Measurements from ENCODE around the gene AP2A2. TPM values are rescaled to one million over a fixed set of nuclear protein-coding genes. Genes with fewer than 3 reads are reported as not detected.
"Not testable (repeated sequence)": the region's sequence is repeated elsewhere in the genome, so short reads cannot be mapped to it uniquely, and the experiment has no call there.

AP2A2 gene
- total RNA-seq, 1 experiment from 2014 or later: 25.3 TPM

DNA sequence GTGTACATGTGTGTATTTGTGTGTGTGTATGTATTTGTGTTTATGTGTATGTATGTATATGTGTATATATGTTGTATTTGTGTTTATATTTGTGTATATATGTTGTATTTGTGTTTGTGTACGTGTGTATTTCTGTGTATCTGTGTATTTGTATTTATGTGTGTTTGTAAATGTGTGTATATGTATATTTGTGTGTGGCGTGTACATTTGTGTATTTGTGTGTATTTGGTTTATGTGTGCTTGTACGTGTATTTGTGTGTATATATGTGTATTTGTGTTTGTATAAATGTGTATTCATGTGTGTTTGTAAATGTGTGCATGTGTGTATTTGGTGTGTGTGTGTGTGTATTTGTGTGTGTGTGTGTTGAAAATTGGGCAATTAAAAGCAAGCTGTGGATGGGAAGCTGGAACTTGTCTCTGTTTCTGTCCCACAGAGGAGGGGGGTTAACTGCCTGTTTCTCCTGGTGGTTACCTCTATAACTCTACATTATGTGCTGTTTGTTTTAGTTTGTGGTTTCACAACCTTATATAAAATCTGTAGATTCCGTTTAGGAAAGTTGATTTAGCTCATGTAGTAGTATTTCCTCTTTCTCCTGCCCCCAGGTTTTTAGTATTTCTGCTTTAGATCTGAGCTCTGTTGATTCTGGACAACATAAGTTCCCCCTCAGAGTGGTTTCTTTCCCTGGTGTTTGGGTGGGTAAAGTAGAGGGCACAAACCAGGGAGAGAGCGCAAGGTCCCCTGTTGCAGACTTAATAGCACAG is 28.9 kb downstream of the AP2A2 start:
- DNase-seq (ENCODE audit: low spot score): no peak

DNA sequence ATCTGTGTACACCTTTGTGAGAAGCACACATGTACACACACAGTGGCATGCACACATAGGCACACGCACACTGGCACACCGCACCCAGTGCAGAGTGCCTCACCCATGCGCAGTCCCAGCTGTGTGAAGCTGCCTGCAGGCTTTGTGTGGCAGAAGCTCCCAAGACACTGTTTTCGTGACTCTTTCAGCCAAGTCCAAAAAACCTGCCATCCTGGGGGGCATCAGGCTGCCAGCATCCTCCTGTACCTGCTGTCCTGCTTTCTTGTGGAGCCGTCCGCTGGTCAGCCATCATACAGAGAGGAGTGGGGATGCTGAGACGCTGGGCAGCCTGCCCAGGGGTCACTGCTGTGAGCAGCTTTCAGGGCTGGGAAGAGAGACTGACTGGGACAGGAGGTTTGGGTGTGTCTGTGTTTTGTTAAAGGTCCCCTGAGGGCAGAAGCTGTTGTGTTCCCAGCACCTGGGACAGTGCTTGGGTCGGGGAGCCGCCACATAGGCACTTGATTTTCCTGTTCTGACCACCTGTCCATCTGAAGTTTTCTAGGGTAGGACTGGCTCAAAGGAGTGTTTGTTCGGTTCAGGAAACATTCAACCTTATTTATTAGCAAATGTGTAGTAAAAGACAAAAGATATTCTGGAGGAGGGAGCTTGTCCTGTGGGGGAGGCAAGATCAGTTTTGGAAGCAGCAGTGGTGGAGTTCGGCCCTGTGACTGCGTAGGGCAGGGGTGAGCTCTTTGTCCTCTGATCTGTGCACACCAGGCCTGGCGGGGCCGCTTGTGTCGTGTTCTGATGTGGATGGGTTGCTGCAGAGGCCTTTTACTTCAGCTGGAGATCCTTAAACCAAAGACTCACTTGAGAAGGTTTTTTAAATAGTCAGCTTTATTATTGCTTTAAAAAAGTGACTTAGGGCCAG is 29.7 kb downstream of the AP2A2 start:
- DNase-seq (ENCODE audit: low spot score): no peak

DNA sequence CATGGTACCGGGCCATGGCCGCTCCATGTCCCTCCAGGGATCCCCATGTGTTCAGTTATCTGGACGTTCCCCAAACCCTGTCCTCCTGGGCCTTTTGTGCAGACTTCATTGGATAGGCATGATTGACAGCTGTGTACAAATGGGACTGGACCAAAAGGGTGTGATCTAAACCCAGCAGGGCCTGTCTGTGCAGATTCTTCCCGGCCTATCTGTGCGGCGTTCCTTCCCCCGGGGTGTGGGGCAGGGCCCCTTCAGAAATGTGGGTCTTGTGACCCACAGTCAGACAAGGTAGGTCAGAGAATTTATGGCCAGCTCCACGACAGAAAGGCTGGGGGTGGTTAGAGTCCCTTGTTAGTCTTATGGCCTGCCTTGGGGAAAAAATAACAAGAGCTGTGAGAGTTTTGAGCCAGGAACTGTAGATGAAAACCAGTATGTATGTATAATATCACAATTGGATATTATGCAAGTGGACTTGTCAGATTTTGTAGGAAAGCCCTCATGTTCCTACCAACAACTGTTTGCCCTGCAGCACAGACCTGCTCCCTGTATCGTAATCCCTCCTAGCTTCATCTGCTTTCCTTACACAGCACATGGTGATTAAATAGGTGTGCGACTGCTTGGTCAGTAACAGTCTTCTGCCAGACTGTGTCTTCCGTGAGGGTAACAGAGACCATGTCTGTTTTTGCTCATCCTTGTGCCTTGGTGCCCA is 31.7 kb downstream of the AP2A2 start:
- DNase-seq (ENCODE audit: low spot score): no peak

DNA sequence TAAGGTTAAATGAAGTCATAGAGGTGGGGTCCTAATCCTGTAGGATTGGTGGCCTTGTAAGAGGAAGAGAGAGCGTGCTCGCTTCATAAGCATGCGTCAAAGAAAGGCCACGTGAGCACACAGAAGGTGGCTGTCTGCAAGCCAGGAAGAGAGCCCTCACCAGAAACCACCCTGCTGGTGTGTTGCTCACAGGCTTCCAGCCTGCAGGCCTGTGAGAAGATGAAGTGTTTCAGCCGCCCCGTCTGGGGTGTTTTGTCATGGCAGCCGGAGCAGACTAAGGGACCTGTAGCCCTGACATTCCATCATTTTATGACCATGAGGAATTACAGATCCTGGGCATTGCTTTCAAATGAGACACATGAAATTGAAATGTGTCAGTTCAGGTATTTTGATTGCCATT is 32.4 kb downstream of the AP2A2 start:
- no peak for DNase-seq (ENCODE audit: low spot score)

DNA sequence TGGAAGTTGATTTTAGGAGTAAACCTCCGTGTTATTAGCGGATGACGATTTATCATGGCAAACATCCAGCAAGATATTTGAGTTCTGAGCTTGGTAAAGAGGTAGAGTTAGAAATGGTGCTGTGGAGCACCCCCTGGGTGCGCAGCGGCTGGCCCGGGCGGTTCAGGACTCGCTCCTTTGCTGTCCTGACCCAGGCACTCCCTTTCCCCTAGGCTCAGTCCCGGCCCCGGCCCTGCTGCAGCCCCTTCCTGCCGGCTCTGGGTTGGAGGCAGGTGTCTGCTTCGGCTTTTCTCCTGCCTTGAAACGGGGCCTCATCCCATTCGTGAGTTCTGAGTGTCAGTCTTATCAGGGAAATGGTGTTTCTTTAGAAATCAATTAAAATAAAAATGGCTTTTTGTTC is 33.4 kb downstream of the AP2A2 start:
- DNase-seq (ENCODE audit: low spot score): no peak

DNA sequence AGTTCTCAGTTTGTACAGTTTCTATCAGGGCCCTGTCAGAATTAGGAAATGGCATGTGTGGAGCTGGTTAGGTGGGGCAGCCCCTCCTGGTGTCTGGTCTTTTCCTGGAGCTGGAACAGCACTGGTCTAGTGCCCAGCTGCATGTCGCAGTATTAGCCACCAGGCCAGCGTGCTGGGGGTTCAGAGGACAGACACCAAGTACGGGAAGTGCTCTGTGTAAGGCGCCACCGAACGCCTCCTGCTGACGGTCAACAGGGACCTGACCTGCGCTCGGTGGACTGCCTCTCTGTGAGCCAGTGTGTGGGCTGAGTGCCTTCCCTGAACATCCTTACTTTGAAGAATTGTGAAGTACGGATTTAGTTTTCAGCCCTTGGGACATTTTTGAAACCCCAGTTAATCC is 33.9 kb downstream of the AP2A2 start:
- DNase-seq (ENCODE audit: low spot score): no peak

DNA sequence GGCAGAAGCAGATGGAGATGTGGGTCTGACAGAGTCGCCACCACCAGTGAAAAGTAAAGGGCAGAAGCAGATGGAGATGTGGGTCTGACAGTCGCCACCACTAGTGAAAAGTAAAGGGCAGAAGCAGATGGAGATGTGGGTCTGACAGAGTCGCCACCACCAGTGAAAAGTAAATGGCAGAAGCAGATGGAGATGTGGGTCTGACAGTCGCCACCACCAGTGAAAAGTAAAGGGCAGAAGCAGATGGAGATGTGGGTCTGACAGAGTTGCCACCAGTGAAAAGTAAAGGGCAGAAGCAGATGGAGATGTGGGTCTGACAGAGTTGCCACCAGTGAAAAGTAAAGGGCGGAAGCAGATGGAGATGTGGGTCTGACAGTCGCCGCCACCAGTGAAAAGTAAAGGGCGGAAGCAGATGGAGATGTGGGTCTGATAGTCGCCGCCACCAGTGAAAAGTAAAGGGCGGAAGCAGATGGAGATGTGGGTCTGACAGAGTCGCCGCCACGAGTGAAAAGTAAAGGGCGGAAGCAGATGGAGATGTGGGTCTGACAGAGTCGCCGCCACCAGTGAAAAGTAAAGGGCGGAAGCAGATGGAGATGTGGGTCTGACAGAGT is 35.7 kb downstream of the AP2A2 start:
- not testable (repeated sequence) for DNase-seq (ENCODE audit: low spot score)

DNA sequence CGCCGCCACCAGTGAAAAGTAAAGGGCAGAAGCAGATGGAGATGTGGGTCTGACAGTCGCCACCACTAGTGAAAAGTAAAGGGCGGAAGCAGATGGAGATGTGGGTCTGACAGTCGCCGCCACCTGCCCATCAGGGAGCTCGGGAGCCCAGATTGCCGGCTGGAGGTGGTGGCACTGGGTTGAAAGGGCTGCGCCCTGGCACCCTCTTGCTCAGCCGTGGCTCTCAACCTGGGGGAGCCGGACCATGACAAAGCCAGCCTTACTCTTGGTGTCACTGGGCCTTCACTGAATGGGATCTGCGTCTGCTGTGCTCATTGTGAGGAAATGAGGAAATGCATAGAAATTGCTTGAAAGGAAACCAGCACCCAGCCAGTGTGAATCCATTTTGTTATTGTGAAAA is 36.3 kb downstream of the AP2A2 start:
- no peak for DNase-seq (ENCODE audit: low spot score)

DNA sequence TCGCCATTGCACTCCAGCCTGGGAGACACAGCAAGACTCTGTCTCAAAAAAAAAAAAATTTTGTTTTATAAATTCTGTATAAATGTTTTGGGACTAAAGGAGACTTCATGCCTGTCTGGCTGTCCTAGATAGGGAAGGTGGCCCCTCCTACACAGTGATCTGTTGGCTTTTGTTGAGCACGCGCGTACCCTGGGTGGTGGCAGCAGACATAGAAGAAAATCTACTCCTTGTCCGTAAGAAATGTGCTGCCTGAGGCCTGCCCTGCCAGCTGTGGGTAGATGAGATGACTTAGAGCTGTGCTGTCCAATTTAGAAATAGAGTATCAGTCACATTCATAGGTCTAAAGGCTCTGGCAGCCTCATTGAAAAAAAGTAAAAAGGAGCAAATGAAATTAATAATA is 37.0 kb downstream of the AP2A2 start:
- DNase-seq (ENCODE audit: low spot score): no peak

DNA sequence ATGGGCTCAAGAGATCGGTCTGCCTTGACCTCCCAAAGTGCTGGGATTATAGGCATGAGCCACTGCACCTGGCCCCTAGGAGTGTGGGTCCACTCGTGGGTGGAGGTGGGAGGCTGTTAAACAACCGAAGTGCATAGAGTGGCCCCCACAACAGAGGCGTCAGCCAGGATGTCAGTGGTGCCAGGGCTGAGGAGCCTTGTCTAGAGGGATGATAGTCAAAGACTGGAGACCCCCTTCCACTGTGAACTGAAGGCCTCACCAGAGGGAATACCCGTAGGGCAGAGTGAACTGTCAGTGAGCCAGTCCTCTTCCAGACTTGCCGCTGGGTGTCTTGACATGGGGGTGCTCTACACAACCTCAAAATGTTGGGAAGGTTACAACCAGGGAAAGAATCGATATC is 38.2 kb downstream of the AP2A2 start:
- no peak for DNase-seq (ENCODE audit: low spot score)

DNA sequence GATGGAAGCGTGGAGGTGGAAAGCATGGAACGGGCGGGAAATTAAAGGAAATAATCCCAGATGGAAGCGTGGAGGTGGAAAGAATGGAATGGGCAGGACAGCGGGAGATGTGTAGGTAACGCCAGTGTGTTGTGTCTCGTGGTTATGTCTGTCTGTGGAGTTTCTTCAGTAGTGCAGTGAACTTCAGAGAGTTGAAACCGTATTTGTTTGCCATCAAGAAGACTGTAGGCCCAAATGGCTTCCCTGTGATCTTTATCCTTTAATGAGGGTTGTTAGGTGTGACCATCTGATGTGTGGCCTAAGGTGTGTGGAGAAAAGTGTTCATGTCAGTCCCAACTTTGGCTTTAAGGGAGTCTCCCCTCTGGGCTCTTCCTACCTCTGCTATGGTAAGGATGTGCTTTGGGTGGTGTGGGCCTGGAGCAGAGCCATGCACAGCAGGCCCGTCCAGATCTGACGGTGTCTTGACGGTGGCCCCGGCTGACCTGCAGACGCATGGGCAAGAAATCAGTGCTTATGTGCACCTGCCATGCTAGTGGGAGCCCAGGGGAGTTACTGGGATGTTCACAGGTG is 39.6 kb downstream of the AP2A2 start:
- no peak for DNase-seq (ENCODE audit: low spot score)

DNA sequence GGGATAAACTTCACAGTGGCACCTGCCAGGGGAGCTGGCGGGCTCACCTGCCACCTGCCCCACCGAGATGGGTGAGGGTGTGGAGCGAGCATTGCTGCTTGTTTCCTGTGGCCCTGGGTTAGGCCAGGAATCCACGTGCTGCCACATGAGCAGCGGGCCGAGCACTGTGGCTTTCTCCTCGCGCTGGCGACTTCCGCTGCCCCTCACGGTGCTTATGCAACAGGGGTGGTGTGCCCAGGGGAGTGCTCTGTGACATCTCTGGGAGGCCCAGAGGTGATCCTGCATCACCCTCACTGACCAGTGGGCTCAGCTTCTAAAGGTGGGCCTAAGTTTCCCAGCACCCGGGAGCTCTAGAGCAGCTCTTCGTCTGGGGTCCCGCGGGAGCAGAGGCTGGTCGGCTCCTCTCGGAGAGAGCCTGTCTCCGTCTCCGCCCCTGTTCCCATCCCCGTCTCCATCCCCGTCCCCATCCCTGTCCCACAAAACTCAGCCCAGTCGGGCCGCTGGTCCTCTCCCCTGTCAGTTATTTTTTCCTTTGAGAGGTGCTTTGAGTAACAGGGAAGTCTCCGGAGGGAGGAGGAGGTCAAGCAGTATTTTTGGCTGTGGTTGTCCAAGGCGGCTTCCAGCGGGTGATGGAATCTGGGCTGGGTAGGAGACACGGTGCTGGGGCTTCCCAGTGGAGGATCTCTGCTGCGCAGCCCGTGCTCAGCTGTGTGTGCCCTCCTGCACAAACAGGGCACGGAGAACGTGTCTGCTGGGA is 42.5 kb downstream of the AP2A2 start:
- DNase-seq (ENCODE audit: low spot score): no peak

DNA sequence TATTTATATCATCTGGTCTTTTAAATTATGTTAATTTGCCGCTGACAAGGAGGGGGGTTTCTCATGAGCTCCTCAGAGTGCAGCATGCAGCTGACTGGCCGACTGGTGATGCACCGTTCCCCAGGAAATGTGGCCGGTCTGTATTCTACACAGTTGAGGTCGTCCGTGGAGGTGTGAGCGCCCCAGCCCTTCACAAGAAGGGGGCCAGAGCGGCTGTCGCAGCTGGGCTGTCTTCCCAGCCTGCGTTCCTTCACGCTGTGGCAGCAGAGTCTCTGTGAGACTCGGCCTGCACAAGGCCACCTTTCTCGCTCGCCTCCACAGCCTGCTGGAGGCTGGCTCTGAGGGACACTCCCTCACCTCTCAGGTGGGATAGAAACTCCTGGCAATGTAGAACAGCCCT is 43.2 kb downstream of the AP2A2 start:
- DNase-seq (ENCODE audit: low spot score): no peak

DNA sequence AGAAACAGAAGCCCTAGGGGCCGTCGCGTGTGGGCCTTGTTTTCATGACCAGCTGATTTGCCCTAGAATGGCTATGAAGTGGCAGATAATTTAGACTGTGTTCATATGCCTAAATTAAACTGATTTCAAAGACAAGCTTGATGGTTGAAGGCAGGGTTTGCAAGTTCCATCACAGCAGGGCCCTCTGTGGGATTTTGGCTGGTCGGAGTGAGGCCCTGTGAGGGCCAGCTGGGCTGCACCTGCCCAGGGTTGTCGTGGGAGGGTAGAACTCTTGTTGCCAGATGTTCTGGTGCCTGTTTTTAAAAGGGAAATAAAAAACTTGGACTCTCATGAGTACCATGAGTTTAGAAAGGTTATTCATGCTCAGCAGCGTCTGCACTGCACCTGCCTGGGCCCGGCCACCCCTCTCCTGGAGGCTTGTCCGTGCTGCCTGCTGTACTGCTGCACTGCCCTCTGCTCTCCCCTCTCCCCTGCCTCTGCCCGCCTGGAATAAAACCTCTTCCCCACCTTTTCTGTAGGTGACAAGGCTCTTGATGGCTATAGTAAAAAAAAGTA is 44.1 kb downstream of the AP2A2 start:
- DNase-seq (ENCODE audit: low spot score): no peak

DNA sequence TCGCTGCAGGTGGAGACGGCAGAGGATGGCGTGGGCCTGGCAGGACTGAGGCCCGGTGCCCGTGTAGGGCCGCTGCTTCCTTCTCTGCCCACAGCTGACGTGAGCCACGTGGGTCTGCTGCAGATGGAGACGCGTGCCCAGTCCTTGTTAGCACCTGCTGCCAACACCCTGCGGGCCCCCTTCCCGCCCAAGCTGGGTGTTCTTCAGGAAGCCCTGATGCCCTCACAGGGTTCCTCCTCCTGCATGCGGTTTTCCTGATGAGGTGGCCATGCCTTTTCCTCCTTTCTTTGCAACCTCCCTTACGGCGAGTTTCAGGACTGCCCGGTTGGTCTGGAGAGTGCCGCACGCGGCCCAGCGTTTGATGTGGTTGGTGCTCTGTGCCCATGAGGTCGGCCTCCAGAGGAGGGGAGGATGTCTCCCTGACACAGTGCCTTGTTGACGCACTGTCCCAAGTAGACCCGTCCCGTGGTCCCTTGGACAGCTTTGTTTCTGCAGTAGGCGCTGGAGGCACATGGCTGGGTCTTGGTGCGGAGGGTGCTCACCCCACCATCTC is 44.7 kb downstream of the AP2A2 start:
- no peak for DNase-seq (ENCODE audit: low spot score)

DNA sequence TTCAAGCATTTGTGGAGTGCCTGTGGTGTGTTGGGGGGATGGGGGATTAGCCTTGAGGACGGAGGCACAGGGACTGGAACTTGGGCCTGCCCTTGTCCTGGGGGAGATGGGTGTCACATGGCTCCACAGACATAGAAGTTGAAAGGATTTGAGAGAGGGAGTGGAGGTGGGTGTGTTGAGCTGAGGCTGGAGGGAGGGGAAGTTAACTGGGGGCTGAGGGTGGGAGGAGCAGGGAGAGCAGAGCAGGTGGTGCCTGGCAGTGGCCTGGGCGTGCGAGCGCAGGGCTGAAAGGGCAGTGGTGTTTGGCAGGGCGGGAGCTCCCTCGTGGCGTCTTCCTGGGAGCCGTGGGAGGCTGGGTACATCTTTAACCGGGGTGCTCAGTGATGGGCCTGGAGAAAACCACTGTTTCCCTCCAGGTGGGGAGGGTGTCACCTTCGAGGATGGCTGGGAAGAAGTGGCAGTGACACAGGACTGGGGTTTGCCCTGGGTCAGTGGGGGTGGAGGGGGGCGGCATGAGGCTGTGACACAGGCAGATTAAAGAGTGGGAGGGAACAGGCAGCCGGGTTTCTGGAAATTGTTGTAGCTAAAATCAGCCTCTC is 45.5 kb downstream of the AP2A2 start:
- no peak for DNase-seq (ENCODE audit: low spot score)

DNA sequence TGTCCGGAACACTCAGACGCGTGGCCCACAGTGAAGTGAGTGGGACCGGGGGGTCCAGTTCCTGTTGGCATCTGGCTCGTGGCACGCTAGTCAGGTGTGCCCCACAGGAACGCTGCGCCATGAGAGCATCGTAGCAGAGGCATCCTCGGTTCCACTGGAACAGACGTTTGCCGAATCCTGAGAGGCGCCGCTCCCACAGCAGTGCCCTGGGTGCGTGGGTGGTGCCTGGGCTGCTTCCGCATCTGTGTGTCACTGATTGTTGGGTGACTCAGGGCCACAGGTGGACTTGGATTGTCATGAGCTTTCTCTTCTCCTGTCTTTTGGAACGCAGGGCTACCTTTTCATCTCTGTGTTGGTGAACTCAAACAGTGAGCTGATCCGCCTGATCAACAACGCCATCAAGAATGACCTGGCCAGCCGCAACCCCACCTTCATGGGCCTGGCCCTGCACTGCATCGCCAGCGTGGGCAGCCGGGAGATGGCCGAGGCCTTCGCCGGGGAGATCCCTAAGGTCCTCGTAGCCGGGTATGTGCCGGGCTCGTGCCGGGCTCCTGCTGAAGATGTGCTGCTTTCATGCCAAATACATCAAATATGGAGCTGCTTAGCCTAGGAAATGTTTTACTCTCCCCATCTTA is 46.2 kb downstream of the AP2A2 start:
- DNase-seq (ENCODE audit: low spot score): no peak

DNA sequence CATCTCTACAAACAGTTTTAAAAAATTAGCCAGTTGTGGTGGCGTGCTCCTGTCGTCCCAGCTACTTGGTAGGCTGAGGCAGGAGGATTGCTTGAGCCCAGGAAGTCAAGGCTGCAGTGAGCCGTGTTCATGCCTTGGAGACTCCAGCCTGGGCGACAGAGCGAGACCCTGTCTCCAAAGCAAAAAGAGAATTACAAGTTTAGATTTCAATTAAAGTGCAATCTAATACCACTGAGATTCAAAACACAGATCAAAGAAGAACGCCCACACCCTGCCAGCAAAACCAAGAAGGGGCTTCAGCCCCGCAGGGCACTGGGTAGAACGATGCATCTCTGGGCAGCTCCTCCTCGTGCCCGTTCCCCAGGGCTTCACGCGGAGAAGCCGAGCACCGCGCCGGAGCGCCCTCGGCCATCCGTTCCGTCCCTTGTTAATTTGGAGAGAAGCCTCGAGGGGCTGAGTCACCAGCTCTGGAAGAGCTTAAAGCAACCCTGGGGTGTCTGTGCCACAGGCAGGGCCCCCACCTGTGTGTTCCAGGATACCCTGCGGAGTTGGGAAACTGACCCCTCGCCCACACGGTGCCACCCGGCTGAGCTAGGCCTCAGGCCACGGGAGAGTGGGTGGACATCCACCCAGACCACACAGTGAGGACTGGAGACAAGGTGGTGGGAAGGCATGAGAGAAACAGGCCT is 47.0 kb downstream of the AP2A2 start:
- no peak for DNase-seq (ENCODE audit: low spot score)

DNA sequence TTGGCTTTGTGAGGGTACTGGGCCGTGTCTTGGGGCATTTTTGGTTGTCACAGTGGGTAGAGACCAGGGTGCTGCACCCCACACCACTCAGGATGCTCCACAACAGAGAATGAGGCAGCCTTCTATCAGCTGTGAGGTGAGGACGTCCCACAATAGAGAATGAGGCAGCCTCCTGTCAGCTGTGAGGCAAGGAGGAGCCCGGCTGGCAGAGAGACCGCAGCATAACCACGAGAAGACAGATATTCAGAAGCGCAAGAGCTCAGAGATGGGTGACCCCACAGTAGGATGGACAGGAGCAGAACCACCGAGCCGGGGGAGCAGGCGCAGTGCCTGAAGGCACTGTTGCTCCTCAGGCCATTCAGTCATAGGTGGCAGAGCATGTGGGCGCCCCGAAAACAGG is 47.6 kb downstream of the AP2A2 start:
- DNase-seq (ENCODE audit: low spot score): no peak
